Ishikawa (cell line): ENCODE data around the gene CBARP.

Source experiments
- CREB1 ChIP-seq: IDR thresholded peaks from 2 replicates; pipeline ENCODE4 v1.6.1; 2012; ENCODE audit warnings: low read depth
- EP300 ChIP-seq: IDR thresholded peaks from 2 replicates; pipeline ENCODE4 v1.6.1; 2012; ENCODE audit warnings: borderline replicate concordance
- MAX ChIP-seq: IDR thresholded peaks from 2 replicates; pipeline ENCODE4 v1.6.1; 2012
- NFIC ChIP-seq: IDR thresholded peaks from 2 replicates; pipeline ENCODE4 v1.6.1; 2012
- RAD21 ChIP-seq: IDR thresholded peaks from 2 replicates; pipeline ENCODE4 v1.6.1; 2012; ENCODE audit warnings: low read depth
- TAF1 ChIP-seq: IDR thresholded peaks from 2 replicates; pipeline ENCODE4 v1.6.1; 2012; ENCODE audit warnings: low read depth, mild to moderate bottlenecking
- TCF12 ChIP-seq: IDR thresholded peaks from 2 replicates; pipeline ENCODE4 v1.6.1; 2012; ENCODE audit warnings: low read depth
- YY1 ChIP-seq: IDR thresholded peaks from 2 replicates; pipeline ENCODE4 v1.6.1; 2012; ENCODE audit warnings: low read depth
- ZBTB7A ChIP-seq: IDR thresholded peaks from 2 replicates; pipeline ENCODE4 v1.6.1; 2012; ENCODE audit warnings: low read depth
- TF ChIP-seq, protein P1 (sequence below): IDR thresholded peaks from 2 replicates; pipeline ENCODE4 v1.6.1; 2012; ENCODE audit warnings: low read depth, mild to moderate bottlenecking

- TF ChIP-seq MAX (no peak), ZBTB7A (no peak), RAD21 (no peak), TAF1 (no peak), YY1 (no peak), TCF12 (no peak), EP300 (no peak), CREB1 (no peak), NFIC (no peak)
- TF ChIP-seq, protein P1, sequence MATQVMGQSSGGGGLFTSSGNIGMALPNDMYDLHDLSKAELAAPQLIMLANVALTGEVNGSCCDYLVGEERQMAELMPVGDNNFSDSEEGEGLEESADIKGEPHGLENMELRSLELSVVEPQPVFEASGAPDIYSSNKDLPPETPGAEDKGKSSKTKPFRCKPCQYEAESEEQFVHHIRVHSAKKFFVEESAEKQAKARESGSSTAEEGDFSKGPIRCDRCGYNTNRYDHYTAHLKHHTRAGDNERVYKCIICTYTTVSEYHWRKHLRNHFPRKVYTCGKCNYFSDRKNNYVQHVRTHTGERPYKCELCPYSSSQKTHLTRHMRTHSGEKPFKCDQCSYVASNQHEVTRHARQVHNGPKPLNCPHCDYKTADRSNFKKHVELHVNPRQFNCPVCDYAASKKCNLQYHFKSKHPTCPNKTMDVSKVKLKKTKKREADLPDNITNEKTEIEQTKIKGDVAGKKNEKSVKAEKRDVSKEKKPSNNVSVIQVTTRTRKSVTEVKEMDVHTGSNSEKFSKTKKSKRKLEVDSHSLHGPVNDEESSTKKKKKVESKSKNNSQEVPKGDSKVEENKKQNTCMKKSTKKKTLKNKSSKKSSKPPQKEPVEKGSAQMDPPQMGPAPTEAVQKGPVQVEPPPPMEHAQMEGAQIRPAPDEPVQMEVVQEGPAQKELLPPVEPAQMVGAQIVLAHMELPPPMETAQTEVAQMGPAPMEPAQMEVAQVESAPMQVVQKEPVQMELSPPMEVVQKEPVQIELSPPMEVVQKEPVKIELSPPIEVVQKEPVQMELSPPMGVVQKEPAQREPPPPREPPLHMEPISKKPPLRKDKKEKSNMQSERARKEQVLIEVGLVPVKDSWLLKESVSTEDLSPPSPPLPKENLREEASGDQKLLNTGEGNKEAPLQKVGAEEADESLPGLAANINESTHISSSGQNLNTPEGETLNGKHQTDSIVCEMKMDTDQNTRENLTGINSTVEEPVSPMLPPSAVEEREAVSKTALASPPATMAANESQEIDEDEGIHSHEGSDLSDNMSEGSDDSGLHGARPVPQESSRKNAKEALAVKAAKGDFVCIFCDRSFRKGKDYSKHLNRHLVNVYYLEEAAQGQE: no peak
These were observed 5.1 kb downstream of the CBARP start for GRCh38 chr19:1232652-1233072.
